ENCODE results near the gene CCDC34. TPM values are rescaled to one million over a fixed set of nuclear protein-coding genes. Genes with fewer than 3 reads are reported as not detected.

CCDC34 gene
- total and polyA plus RNA-seq, 4 donors, result 1.1 to 10.5 (median 1.5) TPM

GRCh38 chr11:27303903-27304302 lies 59.1 kb downstream of the CCDC34 start:
- peaks cover 0 to 4% (median 0%) of the 10 kb centered on the region in 4 donors for H3K4me1 ChIP-seq (ENCODE audit: control insufficient read depth in 4 of 4, insufficient read depth in 4 of 4, low read length in 3 of 4)
- H3K27me3 ChIP-seq (ENCODE audit: control insufficient read depth in 4 of 4, insufficient read depth in 4 of 4, low read length in 3 of 4), result no peaks in the 10 kb centered on the region
- no peaks in the 10 kb centered on the region for H3K36me3 ChIP-seq (ENCODE audit: control insufficient read depth in 4 of 4, insufficient read depth in 3 of 4, low read depth in 1 of 4, low read length in 3 of 4)
- no peak overlapping the region for H3K9ac ChIP-seq (ENCODE audit: low read depth in 1 of 2, low read length in 2 of 2)
- H3K9me3 ChIP-seq (ENCODE audit: control insufficient read depth in 4 of 4, low read length in 3 of 4), result no peaks in the 10 kb centered on the region
- TF ChIP-seq ATF3 (IDR thresholded peaks at IDR 0.05) (no peak), HNF4A (conservative IDR thresholded peaks at IDR 0.05) (peak; percentile 55 to 62)
- H3K4me3 ChIP-seq (ENCODE audit: low read depth in 1 of 3, low read length in 3 of 3), result peak overlapping the region in 1 of 3 donors; percentile 11
- DNase-seq (ENCODE audit: low spot score), result no peak
- no peak overlapping the region for H3K27ac ChIP-seq (ENCODE audit: low read depth in 1 of 2, low read length in 2 of 2)
- 54% methylated on average over 5 of the region's 5 CpGs for WGBS

GRCh38 chr11:27300974-27301373 lies 62.0 kb downstream of the CCDC34 start:
- DNase-seq (ENCODE audit: low spot score), result no peak
- H3K27me3 ChIP-seq (ENCODE audit: control insufficient read depth in 4 of 4, insufficient read depth in 4 of 4, low read length in 3 of 4), result no peaks in the 10 kb centered on the region
- H3K9me3 ChIP-seq (ENCODE audit: control insufficient read depth in 4 of 4, low read length in 3 of 4), result no peaks in the 10 kb centered on the region
- H3K4me3 ChIP-seq (ENCODE audit: low read depth in 1 of 3, low read length in 3 of 3), result no peak overlapping the region
- H3K9ac ChIP-seq (ENCODE audit: low read depth in 1 of 2, low read length in 2 of 2), result no peak overlapping the region
- peaks cover 0 to 7% (median 2%) of the 10 kb centered on the region in 4 donors for H3K4me1 ChIP-seq (ENCODE audit: control insufficient read depth in 4 of 4, insufficient read depth in 4 of 4, low read length in 3 of 4)
- H3K36me3 ChIP-seq (ENCODE audit: control insufficient read depth in 4 of 4, insufficient read depth in 3 of 4, low read depth in 1 of 4, low read length in 3 of 4), result no peaks in the 10 kb centered on the region
- TF ChIP-seq ZBTB33 (IDR thresholded peaks at IDR 0.05), result no peak
- no peak for TF ChIP-seq EGR1 (IDR thresholded peaks at IDR 0.05; ENCODE audit: low read depth in 2 of 2)
- TF ChIP-seq SP1 (IDR thresholded peaks at IDR 0.05), result no peak
- TF ChIP-seq FOXA1 (IDR thresholded peaks at IDR 0.05), result no peak
- no peak for TF ChIP-seq HNF4G (IDR thresholded peaks at IDR 0.05)
- no peak for TF ChIP-seq ATF3 (IDR thresholded peaks at IDR 0.05)
- no peak for TF ChIP-seq YY1 (IDR thresholded peaks at IDR 0.05)
- TF ChIP-seq JUND (IDR thresholded peaks at IDR 0.05), result no peak
- no peak for TF ChIP-seq NR2F2 (IDR thresholded peaks at IDR 0.05)
- no peak for TF ChIP-seq RAD21 (IDR thresholded peaks at IDR 0.05)
- no peak for TF ChIP-seq TAF1 (conservative IDR thresholded peaks at IDR 0.05)
- no peak overlapping the region for H3K27ac ChIP-seq (ENCODE audit: low read depth in 1 of 2, low read length in 2 of 2)

- Histone ChIP-seq H3K27me3 (ENCODE audit: control insufficient read depth in 4 of 4, insufficient read depth in 4 of 4, low read length in 3 of 4) (no peaks in the 10 kb centered on the region), H3K4me1 (ENCODE audit: control insufficient read depth in 4 of 4, insufficient read depth in 4 of 4, low read length in 3 of 4) (peaks cover 0 to 7% (median 5%) of the 10 kb centered on the region in 4 donors), H3K9me3 (ENCODE audit: control insufficient read depth in 4 of 4, low read length in 3 of 4) (no peaks in the 10 kb centered on the region), H3K4me3 (ENCODE audit: low read depth in 1 of 3, low read length in 3 of 3) (no peak overlapping the region), H3K27ac (ENCODE audit: low read depth in 1 of 2, low read length in 2 of 2) (no peak overlapping the region), H3K36me3 (ENCODE audit: control insufficient read depth in 4 of 4, insufficient read depth in 3 of 4, low read depth in 1 of 4, low read length in 3 of 4) (no peaks in the 10 kb centered on the region), H3K9ac (ENCODE audit: low read depth in 1 of 2, low read length in 2 of 2) (no peak overlapping the region)
- no peak for DNase-seq (ENCODE audit: low spot score)
- TF ChIP-seq ZBTB33 (IDR thresholded peaks at IDR 0.05), result no peak
- TF ChIP-seq HNF4A (conservative IDR thresholded peaks at IDR 0.05), result no peak
- TF ChIP-seq GABPA (IDR thresholded peaks at IDR 0.05 in 1 of 2, conservative IDR thresholded peaks at IDR 0.05 in 1 of 2), result no peak
- TF ChIP-seq NR2F2 (IDR thresholded peaks at IDR 0.05), result no peak
- no peak for TF ChIP-seq MAX (IDR thresholded peaks at IDR 0.05)
- no peak for TF ChIP-seq SP1 (IDR thresholded peaks at IDR 0.05)
- TF ChIP-seq EGR1 (IDR thresholded peaks at IDR 0.05; ENCODE audit: low read depth in 2 of 2), result no peak
- TF ChIP-seq RXRA (IDR thresholded peaks at IDR 0.05), result no peak
- TF ChIP-seq RAD21 (IDR thresholded peaks at IDR 0.05), result no peak
- 76% methylated on average over 1 of the region's 1 CpG for WGBS
Measured at GRCh38 chr11:27297616-27298015, 65.4 kb downstream of the CCDC34 start.

All from liver (tissue), 9 donors.